B cell (primary cell): ENCODE data around the gene EVA1A. TPM values are rescaled to one million over a fixed set of nuclear protein-coding genes. Genes with fewer than 3 reads are reported as not detected.

ENCODE experiments used
- ATAC-seq: fragments of 200-7000 bp; cut with Tn5 transposase; one replicate; pipeline ENCODE4 v1.10.0; 2021; ENCODE audit warnings: low read depth, mild to moderate bottlenecking, moderate number of reproducible peaks, moderate library complexity
- CTCF ChIA-PET: fragments of 350-600 bp; sonication (Branson Sonifier 250); formaldehyde crosslinking; loops from one replicate; lab custom pipeline; 2021; ENCODE audit warnings: antibody characterized with exemption, inconsistent platforms; lab: Charles Lee
- POLR2A ChIA-PET: fragments of 350-600 bp; sonication (Branson Sonifier 250); formaldehyde crosslinking; loops from one replicate; lab custom pipeline; 2021; ENCODE audit warnings: antibody characterized with exemption; lab: Charles Lee
- DNase-seq: peaks from one replicate; pipeline ENCODE4 v3.0.0; 2013
- H2AFZ ChIP-seq: 2 replicates; pipeline ENCODE4 v1.6.1; 2012; ENCODE audit warnings: mild to moderate bottlenecking, low read depth, low read length; ENCODE audit not compliant: insufficient read depth, poor library complexity, severe bottlenecking
- H3K27ac ChIP-seq, 2 donors: 1 replicate in 1 of 2; 2 replicates in 1 of 2; pipeline ENCODE4 v1.5.1; 2012 to 2013; ENCODE audit warnings: low read length in 2 of 2, mild to moderate bottlenecking in 2 of 2, moderate library complexity in 1 of 2
- H3K27me3 ChIP-seq, 4 experiments: fragments of 200-600 bp in 1 of 4; sonication (generic) in 1 of 4; replicated peaks in 1 of 4; 1 replicate in 2 of 4; 2 replicates in 2 of 4; pipeline versions ENCODE4 v1.6.1 to v1.7.0; 2013 to 2016; ENCODE audit warnings: low read length in 3 of 4, mild to moderate bottlenecking in 2 of 4, mixed read lengths in 1 of 4, moderate library complexity in 1 of 4; ENCODE audit not compliant: insufficient read depth in 4 of 4, control insufficient read depth in 3 of 4; ENCODE audit errors: control extremely low read depth in 1 of 4
- H3K36me3 ChIP-seq, 2 experiments: replicated peaks in 1 of 2; 1 replicate in 1 of 2; 2 replicates in 1 of 2; pipeline versions ENCODE4 v1.6.1 to v1.7.1; 2013; ENCODE audit warnings: low read length in 1 of 2; ENCODE audit not compliant: insufficient read depth in 2 of 2, control insufficient read depth in 1 of 2; ENCODE audit errors: control extremely low read depth in 1 of 2, extremely low read depth in 1 of 2
- H3K4me1 ChIP-seq, 2 donors: fragments of 200-600 bp in 1 of 2; sonication (generic) in 1 of 2; 1 replicate in 1 of 2; 2 replicates in 1 of 2; pipeline versions ENCODE4 v1.5.1 to v1.6.1; 2013 to 2017; ENCODE audit warnings: low read length in 2 of 2; ENCODE audit not compliant: control insufficient read depth in 2 of 2, insufficient read depth in 2 of 2
- H3K4me2 ChIP-seq: replicated peaks from 2 replicates; pipeline ENCODE3; 2012; ENCODE audit warnings: mild to moderate bottlenecking, low read depth, low read length; ENCODE audit not compliant: poor library complexity, severe bottlenecking
- H3K4me3 ChIP-seq, 5 experiments: fragments of 200-600 bp in 1 of 5; sonication (generic) in 1 of 5; 1 replicate in 3 of 5; 2 replicates in 2 of 5; pipeline versions ENCODE4 v1.5.1 to v1.7.0; 2011 to 2016; ENCODE audit warnings: low read length in 4 of 5, mild to moderate bottlenecking in 4 of 5, low read depth in 2 of 5, control low read depth in 1 of 5, moderate library complexity in 1 of 5; ENCODE audit not compliant: insufficient read depth in 1 of 5; ENCODE audit errors: control extremely low read depth in 1 of 5, extremely low read depth in 1 of 5
- H3K79me2 ChIP-seq: fragments of 200-600 bp; sonication (generic); one replicate; pipeline ENCODE4 v1.6.0; 2016; ENCODE audit warnings: low read length; ENCODE audit not compliant: control insufficient read depth, insufficient read depth
- H3K9ac ChIP-seq: fragments of 200-600 bp; sonication (generic); 2 replicates; pipeline ENCODE4 v1.6.1; 2017; ENCODE audit warnings: mild to moderate bottlenecking, low read length, moderate library complexity
- H3K9me3 ChIP-seq, 3 donors: one replicate each; pipeline versions ENCODE4 v1.6.1 to v1.7.1; 2013; ENCODE audit warnings: low read length in 2 of 3; ENCODE audit not compliant: control insufficient read depth in 2 of 3, insufficient read depth in 1 of 3; ENCODE audit errors: control extremely low read depth in 1 of 3
- H4K20me1 ChIP-seq: 2 replicates; pipeline ENCODE4 v1.6.0; 2012; ENCODE audit warnings: mild to moderate bottlenecking, low read length; ENCODE audit not compliant: insufficient read depth, control insufficient read depth, poor library complexity, severe bottlenecking
- H3K27ac Mint-ChIP-seq: one replicate; pipeline ENCODE4 v1.8.0; 2021; ENCODE audit warnings: mixed read lengths
- H3K27me3 Mint-ChIP-seq: one replicate; pipeline ENCODE4 v1.8.0; 2021; ENCODE audit warnings: mixed read lengths
- H3K4me1 Mint-ChIP-seq: one replicate; pipeline ENCODE4 v1.8.0; 2021; ENCODE audit warnings: mixed read lengths
- H3K4me3 Mint-ChIP-seq: one replicate; pipeline ENCODE4 v1.8.0; 2021; ENCODE audit warnings: mixed read lengths
- H3K9me3 Mint-ChIP-seq: one replicate; pipeline ENCODE4 v1.8.0; 2022; ENCODE audit warnings: mixed read lengths; ENCODE audit not compliant: insufficient read depth
- CTCF ChIP-seq: fragments of 200-600 bp; IDR thresholded peaks from one replicate; pipeline ENCODE4 v1.8.0; 2022; ENCODE audit warnings: antibody characterized with exemption, mild to moderate bottlenecking
- EZH2 ChIP-seq: IDR thresholded peaks from 2 replicates; pipeline ENCODE4 v1.6.1; 2012; ENCODE audit warnings: borderline replicate concordance, low read depth, mild to moderate bottlenecking, moderate library complexity, low read length; ENCODE audit not compliant: insufficient read depth, poor library complexity, severe bottlenecking
- WGBS: methylation state at CpG from one replicate; pipeline ENCODE4 v1.1.5; 2013; ENCODE audit warnings: missing lambda C conversion rate; ENCODE audit not compliant: insufficient coverage; 5-methylcytosine and 5-hydroxymethylcytosine counted together
- intact Hi-C: fragments of 100-400 bp; cut with micrococcal nuclease; formaldehyde crosslinking; loops from one replicate; pipeline ENCODE4 v1.10.0; 2022
- polyA plus RNA-seq: library from polyadenylated mRNA; depleted of rRNA; stranded (reverse); fragments of >200 nt; gene quantifications from 2 replicates; pipeline ENCODE4 v1.2.3, GENCODE V29; 2012
- total RNA-seq, 2 donors: library from RNA; stranded (reverse); fragments of 120-200 nt in 1 of 2; gene quantifications; 1 replicate in 1 of 2; 2 replicates in 1 of 2; pipeline versions ENCODE4 v1.2.3 to v1.2.4, GENCODE V29; 2013 to 2022

EVA1A gene
- total and polyA plus RNA-seq, 2 donors (not counting 1 experiment from before 2014, with no cell fraction given) = not detected

GRCh38 chr2:75523313-75524275, 37.1 kb downstream of the EVA1A start:
- no peak overlapping the region for H3K27ac ChIP-seq
- no peaks in the 10 kb centered on the region for H3K4me1 ChIP-seq
- Mint-ChIP-seq H3K4me3 (no peak overlapping the region), H3K27ac (no peak overlapping the region), H3K4me1 (no peaks in the 10 kb centered on the region), H3K9me3 (no peaks in the 10 kb centered on the region), H3K27me3 (peaks cover 25% of the 10 kb centered on the region)
- no peak overlapping the region for H2AFZ ChIP-seq
- TF ChIP-seq EZH2 (no peak), CTCF (no peak)
- intact Hi-C loops = no loop called here
- POLR2A ChIA-PET = interaction anchor here (0.5 kb wide), 1 partner anchor 360 kb away, joined by 6 read pairs; no protein-coding TSS in a partner anchor
- H3K9me3 ChIP-seq = no peaks in the 10 kb centered on the region
- no peak for DNase-seq
- peaks cover 0 to 10% (median 4%) of the 10 kb centered on the region in 4 experiments for H3K27me3 ChIP-seq
- H3K9ac ChIP-seq = no peak overlapping the region
- no peak for ATAC-seq
- H3K4me2 ChIP-seq = no peak overlapping the region
- CTCF ChIA-PET = no interaction called here
- H3K79me2 ChIP-seq = no peaks in the 10 kb centered on the region
- WGBS = 83% methylated on average over 3 of the region's 6 CpGs
- H3K4me3 ChIP-seq = no peak overlapping the region
- H3K36me3 ChIP-seq = no peaks in the 10 kb centered on the region
- H4K20me1 ChIP-seq = no peaks in the 10 kb centered on the region
